ENCODE results near the gene TDRD3. TPM values are rescaled to one million over a fixed set of nuclear protein-coding genes. Genes with fewer than 3 reads are reported as not detected.

Gene TDRD3
- total RNA-seq, 2 donors from 2014 or later: 20.0 to 22.7 TPM

GRCh38 chr13:60352644-60353043 is 44.4 kb upstream of the TDRD3 start:
- no peaks in the 10 kb centered on the region for H3K36me3 ChIP-seq (replicated peaks in 1 of 2; ENCODE audit: insufficient read depth in 1 of 2, low read depth in 2 of 2)
- ATAC-seq (no peak), DNase-seq (no peak)
- peaks cover 11% of the 10 kb centered on the region for H3K4me1 ChIP-seq
- no peaks in the 10 kb centered on the region for H3K27me3 ChIP-seq
- H3K27ac ChIP-seq: no peak overlapping the region
- H3K9me3 ChIP-seq: no peaks in the 10 kb centered on the region
- TF ChIP-seq CTCF (IDR thresholded peaks at IDR 0.05): no peak
- TF ChIP-seq POLR2A (IDR thresholded peaks at IDR 0.05): no peak
- H3K4me3 ChIP-seq: no peak overlapping the region
- intact Hi-C loops (cut with DNase I): no loop called here

DNA sequence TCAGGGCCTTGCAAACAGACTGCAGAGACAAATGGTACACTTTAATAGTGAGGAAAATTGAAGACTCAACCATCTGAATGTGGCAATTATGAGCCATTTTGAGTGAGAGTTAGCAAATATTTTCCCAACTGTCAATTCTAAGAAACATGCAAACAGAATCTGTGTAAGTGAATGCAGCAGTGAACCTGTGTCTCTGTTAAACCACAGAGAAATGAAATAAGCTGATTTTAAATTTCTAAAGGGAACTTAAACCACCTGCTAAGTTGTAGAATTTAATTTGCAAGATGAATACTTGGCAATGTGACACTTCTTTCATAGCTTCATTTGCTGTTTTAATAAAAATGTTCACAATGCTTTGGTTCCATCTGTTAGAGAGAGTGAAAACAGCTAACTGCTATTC is 42.0 kb upstream of the TDRD3 start:
- Histone ChIP-seq H3K9me3 (no peaks in the 10 kb centered on the region), H3K4me3 (no peak overlapping the region), H3K27ac (no peak overlapping the region), H3K36me3 (replicated peaks in 1 of 2; ENCODE audit: insufficient read depth in 1 of 2, low read depth in 2 of 2) (no peaks in the 10 kb centered on the region), H3K4me1 (no peaks in the 10 kb centered on the region), H3K27me3 (no peaks in the 10 kb centered on the region)
- intact Hi-C loops (cut with DNase I): no loop called here
- no peak for DNase-seq
- no peak for ATAC-seq
- TF ChIP-seq CTCF (IDR thresholded peaks at IDR 0.05): no peak
- TF ChIP-seq POLR2A (IDR thresholded peaks at IDR 0.05): no peak

GRCh38 chr13:60356970-60357369 is 40.0 kb upstream of the TDRD3 start:
- no peak overlapping the region for H3K4me3 ChIP-seq
- no peaks in the 10 kb centered on the region for H3K4me1 ChIP-seq
- intact Hi-C loops (cut with DNase I): no loop called here
- no peaks in the 10 kb centered on the region for H3K9me3 ChIP-seq
- H3K36me3 ChIP-seq (replicated peaks in 1 of 2; ENCODE audit: insufficient read depth in 1 of 2, low read depth in 2 of 2): no peaks in the 10 kb centered on the region
- no peak overlapping the region for H3K27ac ChIP-seq
- no peak for ATAC-seq
- TF ChIP-seq CTCF (IDR thresholded peaks at IDR 0.05) (no peak), POLR2A (IDR thresholded peaks at IDR 0.05) (no peak)
- DNase-seq: no peak
- H3K27me3 ChIP-seq: no peaks in the 10 kb centered on the region

DNA sequence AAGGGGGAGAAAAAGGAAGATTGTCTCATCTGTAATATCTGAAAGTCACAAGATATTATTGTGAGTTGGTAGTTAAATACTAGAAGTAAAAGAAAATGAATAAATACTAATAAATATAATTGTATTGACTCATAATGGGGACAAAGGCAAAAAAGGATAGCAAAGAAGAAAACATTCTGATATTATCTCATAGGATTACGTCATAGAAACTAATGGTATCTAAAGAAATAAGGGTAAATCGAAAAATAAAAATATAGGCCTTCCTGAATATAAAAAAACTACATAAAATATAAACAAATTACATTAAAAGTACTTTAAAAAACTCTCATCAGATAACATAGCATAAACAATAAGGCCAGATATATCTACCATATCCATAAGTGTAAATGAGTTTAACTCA is 38.6 kb upstream of the TDRD3 start:
- ATAC-seq (no peak), DNase-seq (no peak)
- intact Hi-C loops (cut with DNase I): no loop called here
- 76 to 84% methylated on average over 2 of the region's 2 CpGs for WGBS, 2 donors
- H3K27ac ChIP-seq: no peak overlapping the region
- TF ChIP-seq CTCF (IDR thresholded peaks at IDR 0.05) (no peak), POLR2A (IDR thresholded peaks at IDR 0.05) (no peak)
- H3K9me3 ChIP-seq: no peaks in the 10 kb centered on the region
- H3K36me3 ChIP-seq (replicated peaks in 1 of 2; ENCODE audit: insufficient read depth in 1 of 2, low read depth in 2 of 2): no peaks in the 10 kb centered on the region
- H3K27me3 ChIP-seq: no peaks in the 10 kb centered on the region
- H3K4me3 ChIP-seq: no peak overlapping the region
- no peaks in the 10 kb centered on the region for H3K4me1 ChIP-seq

DNA sequence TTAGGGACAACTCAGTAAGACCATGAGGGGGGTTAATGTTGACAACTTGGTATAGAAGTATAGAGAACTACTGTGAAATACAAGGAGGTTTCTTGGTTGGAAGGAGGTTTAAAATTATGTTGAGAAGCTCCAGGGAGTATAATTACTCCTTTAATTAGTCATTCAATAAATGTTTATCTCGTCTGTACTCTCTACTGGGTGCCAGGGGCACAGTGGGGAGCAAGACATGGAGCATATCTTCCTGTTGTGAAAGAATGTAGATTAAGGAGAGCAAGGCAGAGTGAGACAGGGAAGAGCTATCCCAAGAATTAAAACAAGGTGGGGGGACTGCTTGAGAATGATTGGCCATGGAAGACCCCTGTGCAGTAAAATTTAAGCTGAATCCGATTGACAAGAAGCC is 33.7 kb upstream of the TDRD3 start:
- TF ChIP-seq CTCF (IDR thresholded peaks at IDR 0.05) (no peak), POLR2A (IDR thresholded peaks at IDR 0.05) (no peak)
- no peaks in the 10 kb centered on the region for H3K4me1 ChIP-seq
- H3K9me3 ChIP-seq: no peaks in the 10 kb centered on the region
- intact Hi-C loops (cut with DNase I): no loop called here
- no peak for DNase-seq
- ATAC-seq: no peak
- H3K36me3 ChIP-seq (replicated peaks in 1 of 2; ENCODE audit: insufficient read depth in 1 of 2, low read depth in 2 of 2): no peaks in the 10 kb centered on the region
- 54 to 58% methylated on average over 2 of the region's 2 CpGs for WGBS, 2 donors
- no peaks in the 10 kb centered on the region for H3K27me3 ChIP-seq
- H3K4me3 ChIP-seq: no peak overlapping the region
- no peak overlapping the region for H3K27ac ChIP-seq
